ENCODE results near the gene ANKRD12.

Gene ANKRD12

DNA sequence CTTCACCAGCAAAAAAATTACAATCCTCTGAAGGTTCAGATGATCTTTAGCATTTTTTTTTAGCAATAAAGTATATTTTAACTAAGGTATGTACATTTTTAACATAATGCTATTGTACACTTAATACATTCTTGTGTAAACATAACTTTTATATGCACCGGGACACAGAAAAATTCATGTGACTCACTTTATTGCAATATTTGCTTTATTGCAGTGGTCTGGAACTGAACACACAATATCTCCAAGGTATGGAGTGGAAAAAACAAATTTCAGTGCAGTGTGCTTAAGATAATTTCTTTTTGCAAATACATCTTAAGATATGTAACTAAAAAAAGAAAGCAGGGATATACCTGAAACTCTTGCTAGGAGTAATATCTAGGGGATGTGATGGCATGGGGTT, 192.9 kb downstream of the ANKRD12 start:
- Histone ChIP-seq H3K27ac (no peak overlapping the region), H3K4me3 (no peak overlapping the region)
- no peak for DNase-seq (ENCODE audit: low spot score)
- TF ChIP-seq, protein P1, sequence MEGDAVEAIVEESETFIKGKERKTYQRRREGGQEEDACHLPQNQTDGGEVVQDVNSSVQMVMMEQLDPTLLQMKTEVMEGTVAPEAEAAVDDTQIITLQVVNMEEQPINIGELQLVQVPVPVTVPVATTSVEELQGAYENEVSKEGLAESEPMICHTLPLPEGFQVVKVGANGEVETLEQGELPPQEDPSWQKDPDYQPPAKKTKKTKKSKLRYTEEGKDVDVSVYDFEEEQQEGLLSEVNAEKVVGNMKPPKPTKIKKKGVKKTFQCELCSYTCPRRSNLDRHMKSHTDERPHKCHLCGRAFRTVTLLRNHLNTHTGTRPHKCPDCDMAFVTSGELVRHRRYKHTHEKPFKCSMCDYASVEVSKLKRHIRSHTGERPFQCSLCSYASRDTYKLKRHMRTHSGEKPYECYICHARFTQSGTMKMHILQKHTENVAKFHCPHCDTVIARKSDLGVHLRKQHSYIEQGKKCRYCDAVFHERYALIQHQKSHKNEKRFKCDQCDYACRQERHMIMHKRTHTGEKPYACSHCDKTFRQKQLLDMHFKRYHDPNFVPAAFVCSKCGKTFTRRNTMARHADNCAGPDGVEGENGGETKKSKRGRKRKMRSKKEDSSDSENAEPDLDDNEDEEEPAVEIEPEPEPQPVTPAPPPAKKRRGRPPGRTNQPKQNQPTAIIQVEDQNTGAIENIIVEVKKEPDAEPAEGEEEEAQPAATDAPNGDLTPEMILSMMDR (IDR thresholded peaks at IDR 0.05): no peak

DNA sequence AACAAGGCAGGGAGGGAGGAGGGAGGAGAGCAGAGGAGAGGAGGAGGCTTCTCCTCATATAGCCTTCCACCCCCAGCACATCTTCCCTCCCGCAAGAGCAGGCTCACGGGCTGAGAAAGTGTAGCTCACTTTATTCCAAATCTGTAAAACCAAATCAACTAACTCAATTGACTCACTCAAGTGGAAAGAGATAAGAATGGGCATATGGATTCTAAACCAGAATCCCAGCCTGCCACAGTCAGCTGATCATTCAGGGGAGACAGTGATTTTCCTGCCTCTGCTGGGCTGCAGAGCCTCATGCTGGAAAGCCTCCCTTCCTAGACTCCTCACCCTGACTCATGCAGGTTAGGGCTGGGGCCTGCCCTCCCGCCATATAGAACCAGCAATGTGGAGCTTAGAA, 193.8 kb downstream of the ANKRD12 start:
- Histone ChIP-seq H3K4me3 (no peak overlapping the region), H3K27ac (no peak overlapping the region)
- DNase-seq (ENCODE audit: low spot score): no peak
- TF ChIP-seq, protein P1 (IDR thresholded peaks at IDR 0.05): no peak

DNA sequence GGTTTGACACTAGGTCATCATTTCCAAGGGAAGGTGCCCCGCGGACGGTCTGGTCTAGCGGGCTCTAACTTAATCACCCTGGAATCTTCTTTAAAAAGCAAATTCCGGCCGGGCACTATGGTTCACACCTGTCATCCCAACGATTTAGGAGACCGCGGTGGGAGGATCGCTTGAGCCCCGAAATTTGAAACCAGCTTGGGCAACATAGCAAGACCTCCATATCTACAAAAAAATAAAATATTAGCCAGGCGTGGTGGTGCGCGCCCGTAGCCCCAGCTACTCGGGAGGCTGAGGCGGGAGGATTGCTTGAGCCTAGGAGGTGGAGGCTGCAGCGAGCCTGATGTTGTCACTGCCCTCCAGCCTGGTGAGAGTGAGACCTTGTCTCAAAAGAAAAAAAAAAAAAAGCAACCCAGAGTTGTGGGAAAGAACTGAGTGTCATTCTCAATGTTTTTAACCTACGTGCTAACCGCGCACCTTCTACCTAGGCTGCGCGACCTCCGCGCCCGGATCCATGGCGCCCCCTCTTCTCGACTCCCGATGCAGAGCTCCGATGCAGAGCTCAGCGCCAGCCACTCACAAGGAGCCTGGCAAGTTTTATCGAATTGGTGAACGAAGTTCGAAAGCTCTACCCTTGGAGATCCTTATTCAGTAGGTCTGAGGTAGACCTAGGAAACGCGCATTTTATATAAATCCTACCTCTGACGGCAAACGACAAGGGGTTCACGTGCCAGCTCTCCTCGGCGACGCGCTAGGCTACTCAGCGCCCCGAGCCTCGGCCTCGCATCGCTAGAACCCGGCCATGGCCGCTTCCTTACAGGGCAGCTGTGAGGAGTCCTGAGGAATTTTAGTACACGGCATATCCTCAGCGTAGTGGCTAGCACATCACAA, 197.1 kb downstream of the ANKRD12 start:
- DNase-seq (ENCODE audit: low spot score): no peak
- H3K4me3 ChIP-seq: peak overlapping the region; percentile 92
- TF ChIP-seq, protein P1 (IDR thresholded peaks at IDR 0.05): no peak
- peak overlapping the region; percentile 80 to 87 for H3K27ac ChIP-seq

DNA sequence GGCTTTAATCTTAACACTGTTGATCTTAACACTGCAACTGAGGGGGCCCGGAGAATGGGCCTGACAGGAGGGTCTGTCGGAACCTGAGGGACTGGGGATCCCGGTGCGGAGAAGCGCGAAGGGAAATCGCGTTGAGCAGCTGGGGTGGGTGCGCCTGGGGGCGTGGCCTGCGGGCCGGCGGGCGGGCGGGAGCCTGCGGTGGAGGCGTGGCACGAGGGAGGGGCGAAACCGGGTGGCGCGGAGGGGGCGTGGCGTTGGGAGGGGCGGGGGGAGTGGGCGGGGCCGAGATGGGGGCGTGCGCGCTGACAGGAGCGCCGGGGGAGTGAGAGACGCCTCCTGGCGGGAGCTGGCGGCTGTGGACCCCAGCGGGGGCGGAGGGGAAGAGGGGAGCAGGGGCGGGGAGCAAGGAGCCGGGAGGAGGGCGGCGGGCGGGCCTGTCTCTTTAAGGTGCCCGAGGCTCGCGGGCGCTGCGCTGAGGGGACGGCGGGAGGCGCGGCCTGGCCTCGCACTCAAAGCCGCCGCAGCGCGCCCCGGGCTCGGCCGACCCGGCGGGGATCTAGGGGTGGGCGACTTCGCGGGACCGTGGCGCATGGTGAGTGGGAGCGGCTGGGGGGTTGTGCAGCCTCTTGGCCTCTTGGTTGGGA, 197.9 kb downstream of the ANKRD12 start, which contains the start of gene TWSG1:
Gene TWSG1 (plus strand): TSS at position 445 of the 644 bp plus-strand sequence. CDS start 2,457 bp downstream, outside the sequence.
- peak within 1 kb of the TSS; percentile 87 to 91 for H3K27ac ChIP-seq
- TF ChIP-seq, protein P1 (IDR thresholded peaks at IDR 0.05): no peak
- peak; percentile 94 for DNase-seq (ENCODE audit: low spot score)
- peak within 1 kb of the TSS; percentile 92 for H3K4me3 ChIP-seq

DNA sequence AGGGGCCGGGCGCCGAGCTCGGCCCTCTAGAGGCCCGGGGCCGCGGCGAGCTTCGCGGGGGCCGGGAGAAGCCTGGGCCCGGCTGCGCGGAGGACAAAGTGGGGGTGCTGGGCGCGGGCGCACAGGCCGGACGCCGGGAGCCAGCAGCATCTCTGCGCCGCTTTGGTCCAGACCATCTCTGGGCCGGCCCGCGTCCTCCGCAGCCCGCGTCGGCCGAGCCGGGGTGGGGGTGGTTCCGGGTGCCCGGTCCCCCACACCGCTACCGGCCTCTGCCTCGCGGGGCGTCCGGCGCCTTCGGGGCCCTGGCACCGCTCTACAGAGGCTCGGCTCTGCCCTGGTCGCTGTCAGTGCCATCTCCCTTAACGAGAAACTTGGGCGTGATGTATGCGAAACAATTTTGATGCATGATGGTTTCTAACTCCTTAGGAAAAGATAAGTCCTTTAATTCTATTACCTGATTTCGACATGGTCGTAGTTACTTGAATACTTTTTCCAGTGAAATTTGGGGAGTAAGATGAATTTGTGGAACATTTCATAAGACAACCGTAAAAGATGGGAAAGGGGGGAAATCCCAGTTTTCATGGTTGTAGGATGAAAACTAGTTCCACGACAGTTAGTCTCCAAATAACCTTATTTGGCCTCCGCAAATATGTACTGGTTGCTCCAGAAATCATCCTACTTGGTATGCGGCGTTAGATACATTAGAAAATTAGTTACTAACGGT, 198.6 kb downstream of the ANKRD12 start:
- no peak for DNase-seq (ENCODE audit: low spot score)
- TF ChIP-seq, protein P1 (IDR thresholded peaks at IDR 0.05): no peak
- H3K4me3 ChIP-seq: peak overlapping the region; percentile 92
- peak overlapping the region; percentile 87 to 91 for H3K27ac ChIP-seq
